ENCODE measurements around the gene GOLGB1. TPM values are rescaled to one million over a fixed set of nuclear protein-coding genes. Genes with fewer than 3 reads are reported as not detected.
A peak's percentile ranks its signal among the peaks of the same experiment; 100 is the strongest.
"Not testable (repeated sequence)": the region's sequence is repeated elsewhere in the genome, so short reads cannot be mapped to it uniquely, and the experiment has no call there.

Gene GOLGB1
- total RNA-seq, 1 donor from 2014 or later = 50.5 TPM

GRCh38 chr3:121696186-121696585 lies 53.4 kb downstream of the GOLGB1 start:
- no peak for DNase-seq (ENCODE audit: extremely low read depth, low read depth, low spot score)

- DNase-seq (ENCODE audit: extremely low read depth, low read depth, low spot score) = no peak
Observed at GRCh38 chr3:121692010-121692699, 57.4 kb downstream of the GOLGB1 start.

- no peak for DNase-seq (ENCODE audit: extremely low read depth, low read depth, low spot score)
Observed at GRCh38 chr3:121690777-121691405, 58.6 kb downstream of the GOLGB1 start.

GRCh38 chr3:121688747-121689146 lies 60.8 kb downstream of the GOLGB1 start:
- DNase-seq (ENCODE audit: extremely low read depth, low read depth, low spot score) = not testable (repeated sequence)

- no peak for DNase-seq (ENCODE audit: extremely low read depth, low read depth, low spot score)
Observed at GRCh38 chr3:121681792-121682191, 67.7 kb downstream of the GOLGB1 start.

GRCh38 chr3:121677141-121677540 lies 72.4 kb downstream of the GOLGB1 start:
- no peak for DNase-seq (ENCODE audit: extremely low read depth, low read depth, low spot score)

- DNase-seq (ENCODE audit: extremely low read depth, low read depth, low spot score) = no peak
Observed at GRCh38 chr3:121670676-121671075, 78.9 kb downstream of the GOLGB1 start.

- no peak for DNase-seq (ENCODE audit: extremely low read depth, low read depth, low spot score)
Observed at GRCh38 chr3:121667333-121667732, 82.2 kb downstream of the GOLGB1 start.

- DNase-seq (ENCODE audit: extremely low read depth, low read depth, low spot score) = no peak
Observed at GRCh38 chr3:121665488-121665887, 84.1 kb downstream of the GOLGB1 start.

- DNase-seq (ENCODE audit: extremely low read depth, low read depth, low spot score) = no peak
Observed at GRCh38 chr3:121663171-121663847, 86.2 kb downstream of the GOLGB1 start.

- DNase-seq (ENCODE audit: extremely low read depth, low read depth, low spot score) = no peak
Observed at GRCh38 chr3:121662742-121663141, 86.8 kb downstream of the GOLGB1 start.

- DNase-seq (ENCODE audit: extremely low read depth, low read depth, low spot score) = no peak
Observed at GRCh38 chr3:121661376-121661775, 88.2 kb downstream of the GOLGB1 start.

- peak; percentile 69 for DNase-seq (ENCODE audit: extremely low read depth, low read depth, low spot score)
Observed at GRCh38 chr3:121660356-121661171, 89.0 kb downstream of the GOLGB1 start, which contains the start of gene HCLS1. HCLS1 (minus strand) TSS chr3:121660903; CDS start chr3:121658347, 2,556 bp downstream.

GRCh38 chr3:121659586-121659985 lies 90.0 kb downstream of the GOLGB1 start:
- no peak for DNase-seq (ENCODE audit: extremely low read depth, low read depth, low spot score)

GRCh38 chr3:121658716-121659435 lies 90.7 kb downstream of the GOLGB1 start:
- DNase-seq (ENCODE audit: extremely low read depth, low read depth, low spot score) = no peak

GRCh38 chr3:121654493-121655385 lies 94.8 kb downstream of the GOLGB1 start:
- DNase-seq (ENCODE audit: extremely low read depth, low read depth, low spot score) = no peak

- peak; percentile 39 for DNase-seq (ENCODE audit: extremely low read depth, low read depth, low spot score)
Observed at GRCh38 chr3:121651684-121652083, 97.9 kb downstream of the GOLGB1 start.

GRCh38 chr3:121649645-121650044 lies 99.9 kb downstream of the GOLGB1 start:
- no peak for DNase-seq (ENCODE audit: extremely low read depth, low read depth, low spot score)

- DNase-seq (ENCODE audit: extremely low read depth, low read depth, low spot score) = no peak
Observed at GRCh38 chr3:121648219-121648958, 101.2 kb downstream of the GOLGB1 start.

Measured in glomerular endothelial cell (primary cell).